Memory B cell (primary cell): Measurements from ENCODE around the gene KIF25.

ENCODE experiments used
- ATAC-seq: fragments of 150-1000 bp; cut with Tn5 transposase; 2 replicates; pipeline ENCODE4 v1.10.0; 2021; ENCODE audit warnings: low read depth, mild to moderate bottlenecking, moderate library complexity
- DNase-seq, 2 donors: peaks; one replicate each; pipeline ENCODE4 v3.0.0; 2022; ENCODE audit warnings: low spot score in 2 of 2
- H3K27ac Mint-ChIP-seq: one replicate; pipeline ENCODE4 v1.8.0; 2022; ENCODE audit warnings: mild to moderate bottlenecking, moderate library complexity, mixed read lengths
- H3K27me3 Mint-ChIP-seq: one replicate; pipeline ENCODE4 v1.8.0; 2022; ENCODE audit warnings: mixed read lengths
- H3K36me3 Mint-ChIP-seq: one replicate; pipeline ENCODE4 v1.8.0; 2022; ENCODE audit warnings: mild to moderate bottlenecking, mixed read lengths
- H3K4me1 Mint-ChIP-seq: one replicate; pipeline ENCODE4 v1.8.0; 2022; ENCODE audit warnings: mixed read lengths
- H3K4me3 Mint-ChIP-seq: one replicate; pipeline ENCODE4 v1.8.0; 2022; ENCODE audit warnings: mild to moderate bottlenecking, moderate library complexity, mixed read lengths
- H3K9me3 Mint-ChIP-seq: one replicate; pipeline ENCODE4 v1.8.0; 2022; ENCODE audit warnings: mixed read lengths

Gene KIF25

DNA sequence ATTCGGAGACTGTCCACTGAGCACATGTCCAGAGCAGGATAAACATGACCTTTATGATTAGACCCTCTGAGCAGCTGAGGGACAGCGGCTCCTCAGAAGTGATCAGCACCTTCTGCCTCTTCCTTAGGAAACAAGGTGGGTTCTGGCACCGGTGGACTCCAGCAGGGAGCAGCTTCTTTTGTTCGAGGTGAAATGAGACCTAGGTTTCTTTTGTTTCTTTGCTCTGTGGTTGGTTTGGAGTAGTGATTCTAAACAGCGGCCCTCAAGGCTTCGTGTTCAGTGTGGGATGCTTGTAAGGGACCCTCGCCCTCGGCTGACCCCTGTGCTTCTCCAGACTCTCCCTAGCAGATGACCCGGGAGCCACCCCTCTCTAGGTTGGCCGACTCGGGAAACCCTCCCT lies 96.2 kb downstream of the KIF25 start:
- no peak overlapping the region for H3K27ac Mint-ChIP-seq
- H3K9me3 Mint-ChIP-seq = peaks cover 4% of the 10 kb centered on the region
- no peaks in the 10 kb centered on the region for H3K36me3 Mint-ChIP-seq
- ATAC-seq (no peak), DNase-seq (no peak)
- H3K27me3 Mint-ChIP-seq = peaks cover 4% of the 10 kb centered on the region
- H3K4me3 Mint-ChIP-seq = no peak overlapping the region
- H3K4me1 Mint-ChIP-seq = no peaks in the 10 kb centered on the region
